ENCODE measurements around the gene ARHGAP27.

GRCh38 chr17:45430738-45431530 is 1.7 kb downstream of the ARHGAP27 start:
- TF ChIP-seq CTCF (conservative IDR thresholded peaks at IDR 0.05 in 1 of 2, IDR thresholded peaks at IDR 0.05 in 1 of 2; ENCODE audit: low read depth in 1 of 2, low read length in 2 of 2) (no peak), EZH2 (IDR thresholded peaks at IDR 0.05; ENCODE audit: low read length, missing control alignments) (no peak)
